Nephron (organoid): ENCODE measurements around the gene ABCB11.
A peak's percentile ranks its signal among the peaks of the same experiment; 100 is the strongest.

Experiments used
- H3K27ac Mint-ChIP-seq, 3 experiments: 2 replicates each; pipeline ENCODE4 v1.8.0; 2020; ENCODE audit warnings: mixed read lengths in 3 of 3, mild to moderate bottlenecking in 2 of 3, moderate library complexity in 1 of 3
- H3K27me3 Mint-ChIP-seq: 2 replicates; pipeline ENCODE4 v1.8.0; 2021; ENCODE audit warnings: low read depth, mild to moderate bottlenecking, moderate library complexity, mixed read lengths
- H3K36me3 Mint-ChIP-seq: 2 replicates; pipeline ENCODE4 v1.8.0; 2020; ENCODE audit warnings: low read depth, mixed read lengths
- H3K4me1 Mint-ChIP-seq: 2 replicates; pipeline ENCODE4 v1.8.0; 2020; ENCODE audit warnings: mixed read lengths
- H3K4me3 Mint-ChIP-seq, 3 experiments: 2 replicates each; pipeline ENCODE4 v1.8.0; 2020; ENCODE audit warnings: mild to moderate bottlenecking in 3 of 3, mixed read lengths in 3 of 3, moderate library complexity in 2 of 3
- H3K9me3 Mint-ChIP-seq: 2 replicates; pipeline ENCODE4 v1.8.0; 2020; ENCODE audit warnings: mixed read lengths
- TF ChIP-seq, protein P1 (sequence below), 3 experiments: fragments of 200-600 bp; sonication (generic); IDR thresholded peaks; one replicate each; pipeline ENCODE4 v1.5.0; 2021; ENCODE audit warnings: antibody characterized with exemption in 3 of 3; ENCODE audit not compliant: unreplicated experiment in 3 of 3

Gene ABCB11

DNA sequence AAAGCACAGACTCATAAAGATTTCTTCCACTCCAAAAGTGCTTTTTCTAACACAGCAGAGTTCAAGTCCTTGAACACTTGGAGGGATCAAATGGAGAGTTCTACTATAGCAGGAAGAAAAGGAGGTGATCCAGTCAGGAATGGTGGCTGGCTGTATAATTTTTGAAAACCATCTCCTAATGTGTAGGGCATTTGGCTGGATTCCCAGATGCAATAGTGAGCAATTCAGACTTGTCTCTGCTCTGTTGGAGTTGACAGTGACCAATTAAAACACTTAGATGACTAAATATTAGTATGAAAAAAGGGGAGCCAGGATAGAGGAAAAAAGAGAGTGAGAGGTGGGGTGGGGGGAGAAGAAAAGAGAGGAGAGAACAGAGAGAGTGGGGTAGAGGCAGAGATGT lies 135.4 kb downstream of the ABCB11 start:
- Mint-ChIP-seq H3K4me3 (no peak overlapping the region), H3K4me1 (no peaks in the 10 kb centered on the region), H3K36me3 (no peaks in the 10 kb centered on the region), H3K27ac (no peak overlapping the region), H3K27me3 (peaks cover 6% of the 10 kb centered on the region), H3K9me3 (no peaks in the 10 kb centered on the region)
- TF ChIP-seq, protein P1, sequence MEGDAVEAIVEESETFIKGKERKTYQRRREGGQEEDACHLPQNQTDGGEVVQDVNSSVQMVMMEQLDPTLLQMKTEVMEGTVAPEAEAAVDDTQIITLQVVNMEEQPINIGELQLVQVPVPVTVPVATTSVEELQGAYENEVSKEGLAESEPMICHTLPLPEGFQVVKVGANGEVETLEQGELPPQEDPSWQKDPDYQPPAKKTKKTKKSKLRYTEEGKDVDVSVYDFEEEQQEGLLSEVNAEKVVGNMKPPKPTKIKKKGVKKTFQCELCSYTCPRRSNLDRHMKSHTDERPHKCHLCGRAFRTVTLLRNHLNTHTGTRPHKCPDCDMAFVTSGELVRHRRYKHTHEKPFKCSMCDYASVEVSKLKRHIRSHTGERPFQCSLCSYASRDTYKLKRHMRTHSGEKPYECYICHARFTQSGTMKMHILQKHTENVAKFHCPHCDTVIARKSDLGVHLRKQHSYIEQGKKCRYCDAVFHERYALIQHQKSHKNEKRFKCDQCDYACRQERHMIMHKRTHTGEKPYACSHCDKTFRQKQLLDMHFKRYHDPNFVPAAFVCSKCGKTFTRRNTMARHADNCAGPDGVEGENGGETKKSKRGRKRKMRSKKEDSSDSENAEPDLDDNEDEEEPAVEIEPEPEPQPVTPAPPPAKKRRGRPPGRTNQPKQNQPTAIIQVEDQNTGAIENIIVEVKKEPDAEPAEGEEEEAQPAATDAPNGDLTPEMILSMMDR (IDR thresholded peaks at IDR 0.05; ENCODE audit: unreplicated experiment in 3 of 3): no peak

DNA sequence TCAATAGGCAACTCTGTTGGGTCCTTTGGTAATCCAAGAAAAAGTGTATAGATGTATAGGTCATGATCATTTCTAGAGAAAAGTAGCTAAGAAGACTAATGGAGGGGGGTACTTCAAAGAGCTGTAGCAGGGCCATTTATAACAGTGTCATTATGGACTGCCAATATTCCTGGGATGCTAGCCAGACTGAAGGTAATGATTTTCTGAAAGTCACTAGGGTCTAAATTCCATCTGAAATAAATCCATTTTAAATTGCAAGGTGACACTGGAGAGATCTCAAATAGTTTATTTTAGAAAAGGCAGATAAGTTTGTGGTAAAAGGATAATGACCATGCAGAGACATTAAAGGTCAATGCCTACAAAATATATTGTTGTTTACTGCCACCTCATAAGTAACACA lies 136.4 kb downstream of the ABCB11 start:
- no peaks in the 10 kb centered on the region for H3K36me3 Mint-ChIP-seq
- peaks cover 8% of the 10 kb centered on the region for H3K4me1 Mint-ChIP-seq
- H3K4me3 Mint-ChIP-seq: no peak overlapping the region
- no peaks in the 10 kb centered on the region for H3K9me3 Mint-ChIP-seq
- peaks cover 6% of the 10 kb centered on the region for H3K27me3 Mint-ChIP-seq
- no peak overlapping the region for H3K27ac Mint-ChIP-seq
- TF ChIP-seq, protein P1 (IDR thresholded peaks at IDR 0.05; ENCODE audit: unreplicated experiment in 3 of 3): no peak

DNA sequence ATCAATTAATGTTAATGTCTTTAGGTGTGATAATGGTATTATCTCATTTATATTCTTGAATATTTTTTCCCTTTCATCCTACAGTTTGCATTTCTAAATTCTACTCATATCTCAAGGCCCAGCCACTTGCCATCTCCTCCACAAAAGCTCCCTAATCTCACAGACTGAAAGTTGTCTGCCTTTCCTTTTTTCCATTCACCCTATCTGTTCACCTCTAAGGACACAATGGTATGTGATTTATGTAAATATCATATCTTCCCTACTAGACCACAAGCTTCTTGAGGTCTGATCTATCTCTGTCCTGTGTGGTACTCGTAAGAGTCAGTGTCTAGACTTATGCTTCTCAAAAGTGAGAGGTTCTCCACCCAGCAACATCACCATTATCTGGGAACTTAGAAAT lies 137.0 kb downstream of the ABCB11 start:
- no peak overlapping the region for H3K4me3 Mint-ChIP-seq
- TF ChIP-seq, protein P1 (IDR thresholded peaks at IDR 0.05; ENCODE audit: unreplicated experiment in 3 of 3): no peak

DNA sequence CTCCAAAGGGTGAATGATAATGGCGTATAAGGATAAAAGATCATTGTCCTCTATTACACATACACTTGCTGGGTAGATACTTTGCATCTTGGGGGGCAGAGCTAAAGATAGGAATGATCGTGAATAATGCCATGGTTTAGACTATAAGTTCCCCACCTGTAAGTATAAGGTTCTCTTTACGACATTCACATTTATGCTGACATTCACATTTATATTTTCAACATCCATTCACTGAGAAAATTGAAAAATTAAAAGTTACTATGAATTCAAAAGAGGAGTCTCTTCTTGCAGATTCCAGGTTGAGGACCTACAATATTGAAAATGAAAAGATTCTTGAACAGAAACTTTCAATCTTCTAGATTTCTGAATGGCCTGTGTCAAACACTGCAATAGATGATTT lies 138.8 kb downstream of the ABCB11 start:
- TF ChIP-seq, protein P1 (IDR thresholded peaks at IDR 0.05; ENCODE audit: unreplicated experiment in 3 of 3): no peak
- no peak overlapping the region for H3K27ac Mint-ChIP-seq
- no peaks in the 10 kb centered on the region for H3K9me3 Mint-ChIP-seq
- peak overlapping the region in 1 of 3 experiments; percentile 1 for H3K4me3 Mint-ChIP-seq
- peaks cover 6% of the 10 kb centered on the region for H3K27me3 Mint-ChIP-seq
- H3K4me1 Mint-ChIP-seq: peaks cover 13% of the 10 kb centered on the region
- peaks cover 6% of the 10 kb centered on the region for H3K36me3 Mint-ChIP-seq

More for the DNA sequence above, 137.0 kb downstream of the ABCB11 start:
- Mint-ChIP-seq H3K27me3 (peaks cover 6% of the 10 kb centered on the region), H3K4me1 (peaks cover 13% of the 10 kb centered on the region), H3K27ac (no peak overlapping the region), H3K36me3 (no peaks in the 10 kb centered on the region), H3K9me3 (no peaks in the 10 kb centered on the region)

DNA sequence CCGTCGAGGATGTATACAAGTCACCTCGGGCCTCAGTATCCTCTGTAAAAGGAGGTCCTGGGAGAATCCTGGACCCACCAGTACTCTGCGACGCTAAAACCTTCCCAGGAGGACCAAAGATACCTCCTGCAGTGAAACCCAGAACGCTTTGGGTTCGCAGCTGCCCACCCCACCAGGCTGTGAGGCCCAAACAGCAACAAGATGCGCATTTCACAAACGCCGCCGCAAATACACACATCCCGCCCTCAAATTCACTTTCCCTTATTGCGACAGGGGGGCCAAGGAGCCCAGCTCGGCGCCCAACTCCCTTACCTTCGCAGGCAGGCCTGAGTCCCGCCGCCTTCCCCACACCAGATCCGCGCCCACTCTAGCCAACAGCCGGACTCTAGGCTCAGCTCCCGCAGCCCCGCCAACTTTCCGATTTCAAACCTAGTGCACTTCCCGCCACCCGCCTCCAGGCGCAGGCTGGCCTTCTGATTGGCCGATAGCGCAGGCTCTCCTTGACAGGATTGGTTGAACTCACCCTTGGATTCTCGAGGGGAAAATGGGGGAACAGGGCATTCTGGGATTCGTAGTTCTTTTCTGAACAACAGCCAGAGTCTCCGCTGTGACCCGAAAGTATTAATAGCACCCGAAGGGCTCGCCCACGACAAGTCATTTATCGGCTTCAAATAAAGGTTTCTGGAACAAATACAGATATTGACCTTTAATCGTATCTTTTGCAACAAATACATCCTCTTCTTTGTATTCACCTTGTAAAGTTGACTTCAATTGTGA lies 140.9 kb downstream of the ABCB11 start, which contains the start of gene SPC25:
Gene SPC25 (minus strand): TSS at position 425 of the 777 bp plus-strand sequence. CDS start 911 bp downstream, outside the sequence.
- H3K9me3 Mint-ChIP-seq: no peaks in the 10 kb centered on the region
- peak within 1 kb of the TSS; percentile 0 to 74 (median 31) for H3K27ac Mint-ChIP-seq
- peaks cover 13% of the 10 kb centered on the region for H3K4me1 Mint-ChIP-seq
- peaks cover 6% of the 10 kb centered on the region for H3K27me3 Mint-ChIP-seq
- peak within 1 kb of the TSS; percentile 90 to 96 (median 93) for H3K4me3 Mint-ChIP-seq
- peaks cover 15% of the 10 kb centered on the region for H3K36me3 Mint-ChIP-seq
- TF ChIP-seq, protein P1 (IDR thresholded peaks at IDR 0.05; ENCODE audit: unreplicated experiment in 3 of 3): no peak

DNA sequence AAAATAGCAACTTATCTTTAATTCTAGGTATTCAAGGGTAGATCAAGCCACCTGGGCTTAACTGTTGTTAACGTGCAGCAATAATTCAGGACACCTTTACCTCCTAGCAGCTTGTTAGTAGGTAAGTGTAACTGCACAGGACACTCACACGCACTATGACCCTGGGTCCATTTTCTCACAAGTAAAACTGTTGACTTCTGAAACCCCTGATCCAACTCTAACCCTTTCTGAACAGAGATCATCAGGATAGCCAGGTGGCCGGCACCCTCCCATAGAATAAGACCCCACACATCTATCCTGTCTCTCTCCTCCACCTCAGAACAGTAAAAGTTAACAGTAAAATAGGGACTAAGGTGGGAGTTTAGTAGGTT lies 141.5 kb downstream of the ABCB11 start:
- Mint-ChIP-seq H3K27ac (no peak overlapping the region), H3K4me3 (peak overlapping the region; percentile 90 to 96 (median 93)), H3K9me3 (no peaks in the 10 kb centered on the region), H3K27me3 (peaks cover 6% of the 10 kb centered on the region), H3K36me3 (peaks cover 19% of the 10 kb centered on the region), H3K4me1 (peaks cover 13% of the 10 kb centered on the region)
- TF ChIP-seq, protein P1 (IDR thresholded peaks at IDR 0.05; ENCODE audit: unreplicated experiment in 3 of 3): no peak
